WTC11 (cell line): ENCODE measurements around the gene TUBB. TPM values are rescaled to one million over a fixed set of nuclear protein-coding genes. Genes with fewer than 3 reads are reported as not detected.

Experiments used
- ATAC-seq: fragments of 200-7000 bp; cut with Tn5 transposase; 2 replicates; pipeline ENCODE4 v1.10.0; 2021; ENCODE audit warnings: mild to moderate bottlenecking, moderate library complexity
- CTCF ChIA-PET: fragments of 300-600 bp; sonication (Branson Sonifier 250); formaldehyde crosslinking; loops from one replicate; lab custom pipeline; 2021; ENCODE audit warnings: antibody characterized with exemption; lab: Charles Lee
- POLR2A ChIA-PET: fragments of 350-600 bp; sonication (Branson Sonifier 250); formaldehyde crosslinking; loops from one replicate; lab custom pipeline; 2021; ENCODE audit warnings: antibody characterized with exemption; lab: Charles Lee
- DNase-seq: peaks from one replicate; pipeline ENCODE4 v3.0.0; 2021; ENCODE audit warnings: low spot score
- H3K27ac Mint-ChIP-seq: 2 replicates; pipeline ENCODE4 v1.8.0; 2021; ENCODE audit warnings: mixed read lengths
- H3K27me3 Mint-ChIP-seq: 2 replicates; pipeline ENCODE4 v1.8.0; 2021; ENCODE audit warnings: low read depth, mild to moderate bottlenecking, moderate library complexity, mixed read lengths
- H3K36me3 Mint-ChIP-seq: 2 replicates; pipeline ENCODE4 v1.8.0; 2021; ENCODE audit warnings: mixed read lengths
- H3K4me1 Mint-ChIP-seq: 2 replicates; pipeline ENCODE4 v1.8.0; 2022; ENCODE audit warnings: mixed read lengths
- H3K4me3 Mint-ChIP-seq: 2 replicates; pipeline ENCODE4 v1.8.0; 2021; ENCODE audit warnings: mild to moderate bottlenecking, moderate library complexity, mixed read lengths
- H3K9me3 Mint-ChIP-seq: 2 replicates; pipeline ENCODE4 v1.8.0; 2021; ENCODE audit warnings: mixed read lengths
- AFF4 ChIP-seq: sonication (generic); formaldehyde crosslinking; IDR thresholded peaks from 2 replicates; pipeline ENCODE4 v1.8.1; 2023; ENCODE audit warnings: mild to moderate bottlenecking, missing genetic modification reagents, borderline replicate concordance
- ATF1 ChIP-seq: sonication (generic); formaldehyde crosslinking; IDR thresholded peaks from 2 replicates; pipeline ENCODE4 v1.8.1; 2023; ENCODE audit warnings: mild to moderate bottlenecking, moderate library complexity, missing genetic modification reagents
- CDX4 ChIP-seq: fragments of 250-450 bp; sonication (Bioruptor Pico); IDR thresholded peaks from 2 replicates; pipeline ENCODE4 v1.9.0; 2021; ENCODE audit warnings: moderate library complexity, mild to moderate bottlenecking, inconsistent platforms, borderline replicate concordance
- E2F1 ChIP-seq: sonication (generic); formaldehyde crosslinking; IDR thresholded peaks from 2 replicates; pipeline ENCODE4 v1.8.0; 2022; ENCODE audit warnings: mild to moderate bottlenecking, missing genetic modification reagents
- ERG ChIP-seq: fragments of 250-450 bp; sonication (Bioruptor Pico); IDR thresholded peaks from 2 replicates; pipeline ENCODE4 v1.8.0; 2021; ENCODE audit warnings: mild to moderate bottlenecking
- ETV6 ChIP-seq: sonication (generic); formaldehyde crosslinking; IDR thresholded peaks from 2 replicates; pipeline ENCODE4 v1.8.1; 2022; ENCODE audit warnings: mild to moderate bottlenecking, missing genetic modification reagents
- FOXP4 ChIP-seq: sonication (generic); formaldehyde crosslinking; IDR thresholded peaks from 2 replicates; pipeline ENCODE4 v1.8.0; 2022; ENCODE audit warnings: mild to moderate bottlenecking, missing genetic modification reagents
- JAZF1 ChIP-seq: fragments of 250-450 bp; sonication (Bioruptor Pico); IDR thresholded peaks from 2 replicates; pipeline ENCODE4 v1.9.0; 2021; ENCODE audit warnings: moderate library complexity, mild to moderate bottlenecking, inconsistent platforms
- JUN ChIP-seq: sonication (generic); formaldehyde crosslinking; IDR thresholded peaks from 2 replicates; pipeline ENCODE4 v1.8.0; 2023; ENCODE audit warnings: mild to moderate bottlenecking, missing genetic modification reagents
- MXD4 ChIP-seq: fragments of 250-450 bp; sonication (Bioruptor Pico); IDR thresholded peaks from 2 replicates; pipeline ENCODE4 v1.8.0; 2021; ENCODE audit warnings: mild to moderate bottlenecking, moderate library complexity, borderline replicate concordance
- NFATC4 ChIP-seq: fragments of 250-450 bp; sonication (Bioruptor Pico); IDR thresholded peaks from 2 replicates; pipeline ENCODE4 v1.9.0; 2021; ENCODE audit warnings: mild to moderate bottlenecking
- NFE2L1 ChIP-seq: sonication (generic); formaldehyde crosslinking; IDR thresholded peaks from 2 replicates; pipeline ENCODE4 v1.8.1; 2023; ENCODE audit warnings: missing genetic modification reagents
- SMAD3 ChIP-seq: sonication (generic); formaldehyde crosslinking; IDR thresholded peaks from 2 replicates; pipeline ENCODE4 v1.8.0; 2022; ENCODE audit warnings: missing genetic modification reagents, mild to moderate bottlenecking, borderline replicate concordance
- SP1 ChIP-seq: sonication (generic); formaldehyde crosslinking; conservative IDR thresholded peaks from 2 replicates; pipeline ENCODE4 v1.8.1; 2022; ENCODE audit warnings: missing genetic modification reagents
- STAT6 ChIP-seq: sonication (generic); formaldehyde crosslinking; conservative IDR thresholded peaks from 2 replicates; pipeline ENCODE4 v1.8.1; 2023; ENCODE audit warnings: mild to moderate bottlenecking, low read depth, missing genetic modification reagents, moderate library complexity
- TEAD1 ChIP-seq: sonication (generic); formaldehyde crosslinking; IDR thresholded peaks from 2 replicates; pipeline ENCODE4 v1.8.0; 2022; ENCODE audit warnings: mild to moderate bottlenecking, missing genetic modification reagents
- USF2 ChIP-seq: sonication (generic); formaldehyde crosslinking; IDR thresholded peaks from 2 replicates; pipeline ENCODE4 v1.8.1; 2023; ENCODE audit warnings: mild to moderate bottlenecking, missing genetic modification reagents, moderate library complexity
- ZNF263 ChIP-seq: sonication (generic); formaldehyde crosslinking; IDR thresholded peaks from 2 replicates; pipeline ENCODE4 v1.8.1; 2022; ENCODE audit warnings: low read depth, mild to moderate bottlenecking, moderate library complexity, missing genetic modification reagents
- ZNF317 ChIP-seq: sonication (generic); formaldehyde crosslinking; IDR thresholded peaks from 2 replicates; pipeline ENCODE4 v1.8.1; 2023; ENCODE audit warnings: low read depth, mild to moderate bottlenecking, moderate library complexity, missing genetic modification reagents, borderline replicate concordance
- ZNF416 ChIP-seq: fragments of 250-450 bp; sonication (Bioruptor Pico); IDR thresholded peaks from 2 replicates; pipeline ENCODE4 v1.9.0; 2021; ENCODE audit warnings: mild to moderate bottlenecking, inconsistent platforms
- ZNF423 ChIP-seq: fragments of 250-450 bp; sonication (Bioruptor Pico); IDR thresholded peaks from 2 replicates; pipeline ENCODE4 v2.1.2; 2022; ENCODE audit warnings: mild to moderate bottlenecking, moderate library complexity
- total RNA-seq: library from RNA; stranded (reverse); gene quantifications from 3 replicates; pipeline ENCODE4 v1.2.3, GENCODE V29; 2021

TUBB gene
- total RNA-seq, 1 experiment from 2014 or later, result 1,503 TPM

- TF ChIP-seq STAT6 (CRISPR knock-in tag) (no peak), TEAD1 (CRISPR knock-in tag) (no peak), JUN (CRISPR knock-in tag) (no peak), USF2 (CRISPR knock-in tag) (no peak)
Measured at GRCh38 chr6:30732237-30732943, 12.2 kb downstream of the TUBB start (continued).

GRCh38 chr6:30735668-30736314, 15.6 kb downstream of the TUBB start:
- no peaks in the 10 kb centered on the region for H3K27me3 Mint-ChIP-seq
- TF ChIP-seq SMAD3 (no peak), JAZF1 (CRISPR knock-in tag) (no peak), SP1 (no peak), ZNF263 (CRISPR knock-in tag) (no peak), NFE2L1 (CRISPR knock-in tag) (no peak), ZNF317 (no peak), NFATC4 (CRISPR knock-in tag) (no peak), CDX4 (CRISPR knock-in tag) (no peak), ATF1 (CRISPR knock-in tag) (no peak), FOXP4 (no peak), MXD4 (no peak), ZNF423 (CRISPR knock-in tag) (no peak)
- TF ChIP-seq, all 79 proteins: peak for 0
- peaks cover 6% of the 10 kb centered on the region; the same call in 1 of the 2 replicates for H3K4me1 Mint-ChIP-seq
- H3K27ac Mint-ChIP-seq, result no peak overlapping the region
- peaks cover 60% of the 10 kb centered on the region for H3K36me3 Mint-ChIP-seq
- DNase-seq, result no peak
- ChIA-PET POLR2A (no interaction called here), CTCF (interaction anchor here (1.5 kb wide), 1 partner anchor 57 kb away, joined by 6 read pairs; no protein-coding TSS in a partner anchor)
- H3K4me3 Mint-ChIP-seq, result no peak overlapping the region
- ATAC-seq, result no peak
- H3K9me3 Mint-ChIP-seq, result no peaks in the 10 kb centered on the region

- H3K9me3 Mint-ChIP-seq, result no peaks in the 10 kb centered on the region
- H3K36me3 Mint-ChIP-seq, result peaks cover 72% of the 10 kb centered on the region
- no peaks in the 10 kb centered on the region for H3K27me3 Mint-ChIP-seq
- ChIA-PET POLR2A (no interaction called here), CTCF (interaction anchor here (1.0 to 1.1 kb wide), 3 partner anchors 59 to 341 kb away, joined by 3 read pairs; no protein-coding TSS in a partner anchor)
- H3K4me1 Mint-ChIP-seq, result peaks cover 17% of the 10 kb centered on the region
- H3K4me3 Mint-ChIP-seq, result no peak overlapping the region
- ATAC-seq, result no peak
- no peak overlapping the region for H3K27ac Mint-ChIP-seq
- no peak for DNase-seq
- TF ChIP-seq E2F1 (CRISPR knock-in tag) (no peak), NFATC4 (CRISPR knock-in tag) (no peak), ZNF416 (CRISPR knock-in tag) (no peak), ETV6 (CRISPR knock-in tag) (no peak), AFF4 (no peak), ERG (CRISPR knock-in tag) (no peak)
Measured at GRCh38 chr6:30738532-30738931, 18.4 kb downstream of the TUBB start.
